Measurements from ENCODE around the gene SPINK7.
"Not testable (repeated sequence)": the region's sequence is repeated elsewhere in the genome, so short reads cannot be mapped to it uniquely, and the experiment has no call there.

SPINK7 gene

GRCh38 chr5:148306446-148306845 is 5.8 kb upstream of the SPINK7 start:
- no peak for DNase-seq (ENCODE audit: low read depth)
- TF ChIP-seq CTCF (IDR thresholded peaks at IDR 0.05; ENCODE audit: low read length, missing control alignments) = no peak
- no peak overlapping the region for H3K4me3 ChIP-seq (replicated peaks; ENCODE audit: low read depth, low read length)

GRCh38 chr5:148309019-148309418 is 3.2 kb upstream of the SPINK7 start:
- no peak for TF ChIP-seq CTCF (IDR thresholded peaks at IDR 0.05; ENCODE audit: low read length, missing control alignments)

GRCh38 chr5:148309746-148310145 is 2.5 kb upstream of the SPINK7 start:
- no peak overlapping the region for H3K4me3 ChIP-seq (replicated peaks; ENCODE audit: low read depth, low read length)
- no peak for DNase-seq (ENCODE audit: low read depth)
- TF ChIP-seq CTCF (IDR thresholded peaks at IDR 0.05; ENCODE audit: low read length, missing control alignments) = no peak

More at GRCh38 chr5:148309019-148309418, 3.2 kb upstream of the SPINK7 start:
- no peak overlapping the region for H3K4me3 ChIP-seq (replicated peaks; ENCODE audit: low read depth, low read length)
- DNase-seq (ENCODE audit: low read depth) = no peak

GRCh38 chr5:148311484-148311883 is 739 bp upstream of the SPINK7 start:
- TF ChIP-seq CTCF (IDR thresholded peaks at IDR 0.05; ENCODE audit: low read length, missing control alignments) = no peak
- no peak overlapping the region for H3K4me3 ChIP-seq (replicated peaks; ENCODE audit: low read depth, low read length)
- no peak for DNase-seq (ENCODE audit: low read depth)

- no peak for TF ChIP-seq CTCF (IDR thresholded peaks at IDR 0.05; ENCODE audit: low read length, missing control alignments)
- no peak for DNase-seq (ENCODE audit: low read depth)
- H3K4me3 ChIP-seq (replicated peaks; ENCODE audit: low read depth, low read length) = no peak overlapping the region
These were observed 2.0 kb downstream of the SPINK7 start for GRCh38 chr5:148314187-148314586.

GRCh38 chr5:148314731-148315130 is 2.5 kb downstream of the SPINK7 start:
- no peak overlapping the region for H3K4me3 ChIP-seq (replicated peaks; ENCODE audit: low read depth, low read length)
- TF ChIP-seq CTCF (IDR thresholded peaks at IDR 0.05; ENCODE audit: low read length, missing control alignments) = no peak
- DNase-seq (ENCODE audit: low read depth) = no peak

GRCh38 chr5:148320011-148320963 is 8.1 kb downstream of the SPINK7 start:
- not testable (repeated sequence) for DNase-seq (ENCODE audit: low read depth)
- peak overlapping the region; percentile 37 for H3K4me3 ChIP-seq (replicated peaks; ENCODE audit: low read depth, low read length)

Data from fibroblast of pulmonary artery (primary cell).